HG03039 (cell line): Measurements from ENCODE around the gene PSMB1.
"Not testable (repeated sequence)": the region's sequence is repeated elsewhere in the genome, so short reads cannot be mapped to it uniquely, and the experiment has no call there.

Source experiments
- ATAC-seq: cut with Tn5 transposase; IDR thresholded peaks from one replicate; pipeline ENCODE4 v1.9.1; 2021; ENCODE audit warnings: mild to moderate bottlenecking, moderate library complexity; ENCODE audit not compliant: unreplicated experiment

PSMB1 gene

GRCh38 chr6:170504479-170504878 lies 48.6 kb downstream of the PSMB1 start:
- no peak for ATAC-seq

- ATAC-seq = no peak
These were observed 49.7 kb downstream of the PSMB1 start for GRCh38 chr6:170503414-170503761.

- ATAC-seq = not testable (repeated sequence)
These were observed 50.2 kb downstream of the PSMB1 start for GRCh38 chr6:170502733-170503413.

- not testable (repeated sequence) for ATAC-seq
These were observed 50.8 kb downstream of the PSMB1 start for GRCh38 chr6:170502268-170502667.

GRCh38 chr6:170500955-170501590 lies 52.0 kb downstream of the PSMB1 start:
- no peak for ATAC-seq

- no peak for ATAC-seq
These were observed 55.2 kb downstream of the PSMB1 start for GRCh38 chr6:170497841-170498301.

GRCh38 chr6:170493354-170493753 lies 59.8 kb downstream of the PSMB1 start:
- no peak for ATAC-seq

GRCh38 chr6:170490259-170490658 lies 62.8 kb downstream of the PSMB1 start:
- ATAC-seq = no peak

GRCh38 chr6:170489836-170490235 lies 63.3 kb downstream of the PSMB1 start:
- no peak for ATAC-seq

GRCh38 chr6:170487707-170488329 lies 65.3 kb downstream of the PSMB1 start:
- no peak for ATAC-seq

- ATAC-seq = no peak
These were observed 67.9 kb downstream of the PSMB1 start for GRCh38 chr6:170485159-170485558.
